Fibroblast of lung (primary cell): ENCODE data around the gene IL17RB. TPM values are rescaled to one million over a fixed set of nuclear protein-coding genes. Genes with fewer than 3 reads are reported as not detected.

Source experiments
- DNase-seq, 2 donors: peaks; one replicate each; pipeline versions ENCODE4 v3.0.0 to v3.0.0-alpha.2; 2010; ENCODE audit warnings: low read depth in 2 of 2
- H2AFZ ChIP-seq: 2 replicates; pipeline ENCODE4 v1.5.1; 2012; ENCODE audit warnings: low read length, control low read depth, inconsistent platforms
- H3K27ac ChIP-seq: 2 replicates; pipeline ENCODE4 v1.5.1; 2011; ENCODE audit warnings: low read length, control low read depth; ENCODE audit not compliant: insufficient read depth
- H3K27me3 ChIP-seq: 2 replicates; pipeline ENCODE4 v1.5.1; 2011; ENCODE audit warnings: mild to moderate bottlenecking, low read length; ENCODE audit not compliant: control insufficient read depth, insufficient read depth
- H3K36me3 ChIP-seq: 2 replicates; pipeline ENCODE4 v1.5.1; 2011; ENCODE audit warnings: low read length; ENCODE audit not compliant: control insufficient read depth, insufficient read depth
- H3K4me1 ChIP-seq: 2 replicates; pipeline ENCODE4 v1.5.1; 2011; ENCODE audit warnings: low read length; ENCODE audit not compliant: control insufficient read depth, insufficient read depth; ENCODE audit errors: extremely low read depth
- H3K4me2 ChIP-seq: 2 replicates; pipeline ENCODE4 v1.5.1; 2011; ENCODE audit warnings: low read length, control low read depth; ENCODE audit not compliant: insufficient read depth; ENCODE audit errors: extremely low read depth
- H3K4me3 ChIP-seq, 4 experiments: fragments of 200-600 bp in 1 of 4; sonication (generic) in 1 of 4; replicated peaks in 1 of 4; 2 replicates each; pipeline ENCODE4 v1.5.1; 2011 to 2016; ENCODE audit warnings: low read length in 4 of 4, low read depth in 3 of 4, mild to moderate bottlenecking in 3 of 4, control low read depth in 2 of 4, inconsistent platforms in 1 of 4, mixed read lengths in 1 of 4; ENCODE audit not compliant: insufficient read depth in 1 of 4; ENCODE audit errors: control extremely low read depth in 1 of 4
- H3K79me2 ChIP-seq: 2 replicates; pipeline ENCODE4 v1.5.1; 2012; ENCODE audit warnings: mild to moderate bottlenecking, low read length, inconsistent platforms; ENCODE audit not compliant: control insufficient read depth, insufficient read depth
- H3K9ac ChIP-seq: 2 replicates; pipeline ENCODE4 v1.5.1; 2011; ENCODE audit warnings: mild to moderate bottlenecking, low read length, control low read depth; ENCODE audit not compliant: insufficient read depth
- H3K9me3 ChIP-seq: 2 replicates; pipeline ENCODE4 v1.5.1; 2012; ENCODE audit warnings: low read depth, low read length; ENCODE audit not compliant: control insufficient read depth, insufficient read depth
- H4K20me1 ChIP-seq: 2 replicates; pipeline ENCODE4 v1.5.1; 2011; ENCODE audit warnings: low read length; ENCODE audit not compliant: control insufficient read depth, insufficient read depth; ENCODE audit errors: extremely low read depth
- CTCF ChIP-seq, 2 donors: IDR thresholded peaks in 1 of 2; conservative IDR thresholded peaks in 1 of 2; 1 replicate in 1 of 2; 2 replicates in 1 of 2; pipeline ENCODE4 v1.5.1; 2011 to 2012; ENCODE audit warnings: low read length in 2 of 2, control low read depth in 1 of 2, inconsistent platforms in 1 of 2, low read depth in 1 of 2, mild to moderate bottlenecking in 1 of 2
- EZH2 ChIP-seq: IDR thresholded peaks from 2 replicates; pipeline ENCODE4 v1.5.1; 2012; ENCODE audit warnings: low read length, control low read depth, mild to moderate bottlenecking; ENCODE audit errors: missing control alignments
- polyA plus RNA-seq, 2 donors: library from polyadenylated mRNA; depleted of rRNA in 1 of 2; stranded (reverse) in 1 of 2; unstranded in 1 of 2; fragments of >200 nt; gene quantifications; 2 replicates each; pipeline ENCODE4 v1.2.1, GENCODE V29; 2011 to 2012; ENCODE audit warnings: missing spikeins in 1 of 2
- total RNA-seq: library from RNA; depleted of rRNA; stranded (reverse); fragments of >200 nt; gene quantifications from 2 replicates; pipeline ENCODE4 v1.2.1, GENCODE V29; 2014

Gene IL17RB
- total and polyA plus RNA-seq, 2 donors (not counting 1 experiment from before 2014, with no cell fraction given), result 0.32 to 0.33 TPM

GRCh38 chr3:53888232-53888631, 41.9 kb downstream of the IL17RB start:
- peak in 1 of 2 donors; percentile 7 for DNase-seq
- Histone ChIP-seq H3K4me2 (no peak overlapping the region), H3K4me1 (peaks cover 4% of the 10 kb centered on the region), H3K27ac (no peak overlapping the region), H2AFZ (no peak overlapping the region), H4K20me1 (no peaks in the 10 kb centered on the region), H3K79me2 (peaks cover 24% of the 10 kb centered on the region), H3K36me3 (peaks cover 2% of the 10 kb centered on the region), H3K9ac (no peak overlapping the region), H3K27me3 (no peaks in the 10 kb centered on the region), H3K9me3 (no peaks in the 10 kb centered on the region), H3K4me3 (no peak overlapping the region)
- no peak for TF ChIP-seq CTCF (conservative IDR thresholded peaks at IDR 0.05 in 1 of 2, IDR thresholded peaks at IDR 0.05 in 1 of 2; ENCODE audit: low read depth in 1 of 2, low read length in 2 of 2)
- TF ChIP-seq EZH2, result no peak

GRCh38 chr3:53890726-53891475, 44.5 kb downstream of the IL17RB start:
- Histone ChIP-seq H3K4me1 (peaks cover 4% of the 10 kb centered on the region), H3K79me2 (peaks cover 24% of the 10 kb centered on the region), H4K20me1 (no peaks in the 10 kb centered on the region), H3K27me3 (no peaks in the 10 kb centered on the region), H3K9me3 (no peaks in the 10 kb centered on the region), H2AFZ (peak overlapping the region; percentile 28), H3K27ac (peak overlapping the region; percentile 98), H3K9ac (peak overlapping the region; percentile 97), H3K4me2 (peak overlapping the region; percentile 86), H3K4me3 (peak overlapping the region; percentile 76 to 90 (median 84)), H3K36me3 (peaks cover 2% of the 10 kb centered on the region)
- DNase-seq, result peak in 1 of 2 donors; percentile 61
- TF ChIP-seq EZH2 (no peak), CTCF (conservative IDR thresholded peaks at IDR 0.05 in 1 of 2, IDR thresholded peaks at IDR 0.05 in 1 of 2; ENCODE audit: low read depth in 1 of 2, low read length in 2 of 2) (no peak)

- no peaks in the 10 kb centered on the region for H3K27me3 ChIP-seq
- H4K20me1 ChIP-seq, result no peaks in the 10 kb centered on the region
- peak within 1 kb of the TSS; percentile 76 to 90 (median 84) for H3K4me3 ChIP-seq
- peak; percentile 99 for DNase-seq
- H3K4me1 ChIP-seq, result peaks cover 4% of the 10 kb centered on the region
- H3K4me2 ChIP-seq, result peak within 1 kb of the TSS; percentile 93
- H2AFZ ChIP-seq, result peak within 1 kb of the TSS; percentile 78
- H3K9ac ChIP-seq, result peak within 1 kb of the TSS; percentile 97
- peak within 1 kb of the TSS; percentile 98 for H3K27ac ChIP-seq
- peaks cover 2% of the 10 kb centered on the region for H3K36me3 ChIP-seq
- H3K79me2 ChIP-seq, result peaks cover 24% of the 10 kb centered on the region
- no peak for TF ChIP-seq CTCF (conservative IDR thresholded peaks at IDR 0.05 in 1 of 2, IDR thresholded peaks at IDR 0.05 in 1 of 2; ENCODE audit: low read depth in 1 of 2, low read length in 2 of 2)
- no peak for TF ChIP-seq EZH2
- H3K9me3 ChIP-seq, result no peaks in the 10 kb centered on the region
Measured at GRCh38 chr3:53891497-53892285, 45.3 kb downstream of the IL17RB start, which contains the start of gene SELENOK. Gene SELENOK (minus strand): TSS chr3:53891859.
